ENCODE results near the gene TECR. TPM values are rescaled to one million over a fixed set of nuclear protein-coding genes. Genes with fewer than 3 reads are reported as not detected.
A peak's percentile ranks its signal among the peaks of the same experiment; 100 is the strongest.

The TECR gene
- total and polyA plus RNA-seq, 2 of the 13 experiments (the other 11 are each of a cell fraction or from before 2014, with no cell fraction given) = 54.9 to 121 TPM

DNA sequence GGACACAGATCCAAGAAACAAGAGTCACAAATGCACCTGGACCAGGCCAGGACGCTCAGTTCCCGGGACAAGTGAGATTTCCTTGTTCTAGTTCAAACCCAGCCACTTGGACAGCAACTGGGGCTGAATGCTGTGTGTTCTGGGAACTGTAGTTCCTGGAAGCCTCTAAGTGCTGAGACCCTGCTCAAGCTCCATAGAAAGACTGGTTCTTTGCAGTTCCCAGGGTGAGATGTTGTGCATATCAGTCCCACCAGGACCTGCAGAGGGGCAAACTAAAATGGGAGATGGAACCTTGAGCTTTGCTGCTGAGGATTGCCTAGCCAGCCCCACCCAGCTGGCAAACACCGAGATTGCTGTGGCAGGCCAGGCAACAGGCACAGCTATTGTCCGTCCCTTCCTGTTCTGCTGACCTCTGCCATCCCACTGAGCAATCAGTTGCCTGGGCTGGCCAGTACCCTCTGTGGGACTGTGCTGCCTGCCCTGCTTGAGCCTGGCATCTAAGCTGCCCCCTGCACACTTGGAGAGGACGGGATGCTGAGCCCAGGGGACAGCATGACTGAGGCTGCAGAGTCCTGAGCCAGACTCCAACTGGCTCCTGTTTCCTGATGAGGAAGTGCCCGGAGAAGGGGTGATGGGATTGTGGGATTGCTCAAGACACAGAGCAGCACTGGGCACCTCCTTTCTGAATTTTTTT, 32.0 kb upstream of the TECR start (continued):
- TF ChIP-seq, protein P1, sequence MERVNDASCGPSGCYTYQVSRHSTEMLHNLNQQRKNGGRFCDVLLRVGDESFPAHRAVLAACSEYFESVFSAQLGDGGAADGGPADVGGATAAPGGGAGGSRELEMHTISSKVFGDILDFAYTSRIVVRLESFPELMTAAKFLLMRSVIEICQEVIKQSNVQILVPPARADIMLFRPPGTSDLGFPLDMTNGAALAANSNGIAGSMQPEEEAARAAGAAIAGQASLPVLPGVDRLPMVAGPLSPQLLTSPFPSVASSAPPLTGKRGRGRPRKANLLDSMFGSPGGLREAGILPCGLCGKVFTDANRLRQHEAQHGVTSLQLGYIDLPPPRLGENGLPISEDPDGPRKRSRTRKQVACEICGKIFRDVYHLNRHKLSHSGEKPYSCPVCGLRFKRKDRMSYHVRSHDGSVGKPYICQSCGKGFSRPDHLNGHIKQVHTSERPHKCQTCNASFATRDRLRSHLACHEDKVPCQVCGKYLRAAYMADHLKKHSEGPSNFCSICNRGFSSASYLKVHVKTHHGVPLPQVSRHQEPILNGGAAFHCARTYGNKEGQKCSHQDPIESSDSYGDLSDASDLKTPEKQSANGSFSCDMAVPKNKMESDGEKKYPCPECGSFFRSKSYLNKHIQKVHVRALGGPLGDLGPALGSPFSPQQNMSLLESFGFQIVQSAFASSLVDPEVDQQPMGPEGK (CRISPR knock-in tag; IDR thresholded peaks at IDR 0.05) = peak; percentile 45; the same call in 1 of the 2 replicates
- TF ChIP-seq ZFP1 (CRISPR knock-in tag; IDR thresholded peaks at IDR 0.05) (no peak), HDAC2 (CRISPR knock-in tag; IDR thresholded peaks at IDR 0.05) (peak; percentile 29; the same call in 1 of the 2 replicates), BRD4 (CRISPR knock-in tag; IDR thresholded peaks at IDR 0.05) (peak; percentile 69; the same call in 1 of the 2 replicates), CBFB (CRISPR knock-in tag; IDR thresholded peaks at IDR 0.05) (no peak), IRX3 (CRISPR knock-in tag; IDR thresholded peaks at IDR 0.05; ENCODE audit: borderline replicate concordance, low read depth) (no peak), NFIB (CRISPR knock-in tag; IDR thresholded peaks at IDR 0.05; ENCODE audit: borderline replicate concordance) (no peak), ZNF644 (CRISPR knock-in tag; IDR thresholded peaks at IDR 0.05; ENCODE audit: low read depth) (no peak), ZBTB42 (CRISPR knock-in tag; IDR thresholded peaks at IDR 0.05) (no peak), LCORL (IDR thresholded peaks at IDR 0.05) (no peak), LCORL (CRISPR knock-in tag; IDR thresholded peaks at IDR 0.05) (no peak), ZNF546 (CRISPR knock-in tag; conservative IDR thresholded peaks at IDR 0.05) (0 out of 2 replicates have a peak, but pooled peaks have one; percentile 39), ELF1 (CRISPR knock-in tag; IDR thresholded peaks at IDR 0.05) (0 out of 2 replicates have a peak, but pooled peaks have one; percentile 15), ONECUT2 (CRISPR knock-in tag; IDR thresholded peaks at IDR 0.05) (no peak), NR1H2 (CRISPR knock-in tag; IDR thresholded peaks at IDR 0.05; ENCODE audit: borderline replicate concordance, low read depth) (no peak), YEATS4 (CRISPR knock-in tag; IDR thresholded peaks at IDR 0.05; ENCODE audit: borderline replicate concordance) (no peak), STAG1 (CRISPR knock-in tag; IDR thresholded peaks at IDR 0.05) (no peak), THAP11 (CRISPR knock-in tag; IDR thresholded peaks at IDR 0.05) (peak; percentile 91), GZF1 (CRISPR knock-in tag; IDR thresholded peaks at IDR 0.05) (no peak), SOX5 (CRISPR knock-in tag; IDR thresholded peaks at IDR 0.05; ENCODE audit: borderline replicate concordance) (no peak), ZNF572 (CRISPR knock-in tag; IDR thresholded peaks at IDR 0.05) (0 out of 2 replicates have a peak, but pooled peaks have one; percentile 13), CBX5 (CRISPR knock-in tag; IDR thresholded peaks at IDR 0.05; ENCODE audit: borderline replicate concordance) (no peak; the same call in none of the 2 replicates), ZFP36 (IDR thresholded peaks at IDR 0.05; ENCODE audit: borderline replicate concordance, low read depth, low read length, partially characterized antibody) (no peak), POLR2G (IDR thresholded peaks at IDR 0.05; ENCODE audit: low read depth, low read length) (peak; percentile 57; the same call in 1 of the 2 replicates)
- TF ChIP-seq, protein P2, sequence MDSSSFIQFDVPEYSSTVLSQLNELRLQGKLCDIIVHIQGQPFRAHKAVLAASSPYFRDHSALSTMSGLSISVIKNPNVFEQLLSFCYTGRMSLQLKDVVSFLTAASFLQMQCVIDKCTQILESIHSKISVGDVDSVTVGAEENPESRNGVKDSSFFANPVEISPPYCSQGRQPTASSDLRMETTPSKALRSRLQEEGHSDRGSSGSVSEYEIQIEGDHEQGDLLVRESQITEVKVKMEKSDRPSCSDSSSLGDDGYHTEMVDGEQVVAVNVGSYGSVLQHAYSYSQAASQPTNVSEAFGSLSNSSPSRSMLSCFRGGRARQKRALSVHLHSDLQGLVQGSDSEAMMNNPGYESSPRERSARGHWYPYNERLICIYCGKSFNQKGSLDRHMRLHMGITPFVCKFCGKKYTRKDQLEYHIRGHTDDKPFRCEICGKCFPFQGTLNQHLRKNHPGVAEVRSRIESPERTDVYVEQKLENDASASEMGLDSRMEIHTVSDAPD (CRISPR knock-in tag; IDR thresholded peaks at IDR 0.05) = peak; percentile 91
- TF ChIP-seq, protein P3, sequence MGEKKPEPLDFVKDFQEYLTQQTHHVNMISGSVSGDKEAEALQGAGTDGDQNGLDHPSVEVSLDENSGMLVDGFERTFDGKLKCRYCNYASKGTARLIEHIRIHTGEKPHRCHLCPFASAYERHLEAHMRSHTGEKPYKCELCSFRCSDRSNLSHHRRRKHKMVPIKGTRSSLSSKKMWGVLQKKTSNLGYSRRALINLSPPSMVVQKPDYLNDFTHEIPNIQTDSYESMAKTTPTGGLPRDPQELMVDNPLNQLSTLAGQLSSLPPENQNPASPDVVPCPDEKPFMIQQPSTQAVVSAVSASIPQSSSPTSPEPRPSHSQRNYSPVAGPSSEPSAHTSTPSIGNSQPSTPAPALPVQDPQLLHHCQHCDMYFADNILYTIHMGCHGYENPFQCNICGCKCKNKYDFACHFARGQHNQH (CRISPR knock-in tag; IDR thresholded peaks at IDR 0.05) = no peak
- TF ChIP-seq, protein P4, sequence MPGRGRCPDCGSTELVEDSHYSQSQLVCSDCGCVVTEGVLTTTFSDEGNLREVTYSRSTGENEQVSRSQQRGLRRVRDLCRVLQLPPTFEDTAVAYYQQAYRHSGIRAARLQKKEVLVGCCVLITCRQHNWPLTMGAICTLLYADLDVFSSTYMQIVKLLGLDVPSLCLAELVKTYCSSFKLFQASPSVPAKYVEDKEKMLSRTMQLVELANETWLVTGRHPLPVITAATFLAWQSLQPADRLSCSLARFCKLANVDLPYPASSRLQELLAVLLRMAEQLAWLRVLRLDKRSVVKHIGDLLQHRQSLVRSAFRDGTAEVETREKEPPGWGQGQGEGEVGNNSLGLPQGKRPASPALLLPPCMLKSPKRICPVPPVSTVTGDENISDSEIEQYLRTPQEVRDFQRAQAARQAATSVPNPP (CRISPR knock-in tag; IDR thresholded peaks at IDR 0.05) = no peak
